ENCODE data around the gene KIAA1191.

Gene KIAA1191

GRCh38 chr5:176396330-176396729, 34.8 kb upstream of the KIAA1191 start:
- no peak for DNase-seq (ENCODE audit: extremely low read depth, insufficient read length)
- no peak for TF ChIP-seq CTCF (IDR thresholded peaks at IDR 0.05; ENCODE audit: insufficient read depth, low read length, poor library complexity, severe bottlenecking)
- H3K27me3 ChIP-seq (replicated peaks; ENCODE audit: control insufficient read depth, insufficient read depth, low read length): no peaks in the 10 kb centered on the region
- peaks cover 7% of the 10 kb centered on the region for H3K36me3 ChIP-seq (ENCODE audit: control insufficient read depth, insufficient read depth, low read length)
- H3K4me3 ChIP-seq (replicated peaks; ENCODE audit: low read depth, low read length): no peak overlapping the region

GRCh38 chr5:176394881-176395675, 33.5 kb upstream of the KIAA1191 start:
- Histone ChIP-seq H3K4me3 (replicated peaks; ENCODE audit: low read depth, low read length) (no peak overlapping the region), H3K36me3 (ENCODE audit: control insufficient read depth, insufficient read depth, low read length) (peaks cover 8% of the 10 kb centered on the region)
- no peak for DNase-seq (ENCODE audit: extremely low read depth, insufficient read length)

GRCh38 chr5:176394096-176394495, 32.5 kb upstream of the KIAA1191 start:
- no peak for TF ChIP-seq CTCF (IDR thresholded peaks at IDR 0.05; ENCODE audit: insufficient read depth, low read length, poor library complexity, severe bottlenecking)
- Histone ChIP-seq H3K36me3 (ENCODE audit: control insufficient read depth, insufficient read depth, low read length) (peaks cover 8% of the 10 kb centered on the region), H3K27me3 (replicated peaks; ENCODE audit: control insufficient read depth, insufficient read depth, low read length) (no peaks in the 10 kb centered on the region), H3K4me3 (replicated peaks; ENCODE audit: low read depth, low read length) (no peak overlapping the region)
- no peak for DNase-seq (ENCODE audit: extremely low read depth, insufficient read length)

More at GRCh38 chr5:176394881-176395675, 33.5 kb upstream of the KIAA1191 start:
- TF ChIP-seq CTCF (IDR thresholded peaks at IDR 0.05; ENCODE audit: insufficient read depth, low read length, poor library complexity, severe bottlenecking): no peak
- no peaks in the 10 kb centered on the region for H3K27me3 ChIP-seq (replicated peaks; ENCODE audit: control insufficient read depth, insufficient read depth, low read length)

- no peak for DNase-seq (ENCODE audit: extremely low read depth, insufficient read length)
- no peak for TF ChIP-seq CTCF (IDR thresholded peaks at IDR 0.05; ENCODE audit: insufficient read depth, low read length, poor library complexity, severe bottlenecking)
- peaks cover 8% of the 10 kb centered on the region for H3K36me3 ChIP-seq (ENCODE audit: control insufficient read depth, insufficient read depth, low read length)
- no peak overlapping the region for H3K4me3 ChIP-seq (replicated peaks; ENCODE audit: low read depth, low read length)
- no peaks in the 10 kb centered on the region for H3K27me3 ChIP-seq (replicated peaks; ENCODE audit: control insufficient read depth, insufficient read depth, low read length)
These were observed 31.0 kb upstream of the KIAA1191 start for GRCh38 chr5:176392526-176392925.

GRCh38 chr5:176391999-176392398, 30.4 kb upstream of the KIAA1191 start:
- no peaks in the 10 kb centered on the region for H3K27me3 ChIP-seq (replicated peaks; ENCODE audit: control insufficient read depth, insufficient read depth, low read length)
- H3K4me3 ChIP-seq (replicated peaks; ENCODE audit: low read depth, low read length): no peak overlapping the region
- no peak for TF ChIP-seq CTCF (IDR thresholded peaks at IDR 0.05; ENCODE audit: insufficient read depth, low read length, poor library complexity, severe bottlenecking)
- H3K36me3 ChIP-seq (ENCODE audit: control insufficient read depth, insufficient read depth, low read length): peaks cover 8% of the 10 kb centered on the region
- DNase-seq (ENCODE audit: extremely low read depth, insufficient read length): no peak
